ENCODE measurements around the gene NEK4.
"Not testable (repeated sequence)": the region's sequence is repeated elsewhere in the genome, so short reads cannot be mapped to it uniquely, and the experiment has no call there.

NEK4 gene

DNA sequence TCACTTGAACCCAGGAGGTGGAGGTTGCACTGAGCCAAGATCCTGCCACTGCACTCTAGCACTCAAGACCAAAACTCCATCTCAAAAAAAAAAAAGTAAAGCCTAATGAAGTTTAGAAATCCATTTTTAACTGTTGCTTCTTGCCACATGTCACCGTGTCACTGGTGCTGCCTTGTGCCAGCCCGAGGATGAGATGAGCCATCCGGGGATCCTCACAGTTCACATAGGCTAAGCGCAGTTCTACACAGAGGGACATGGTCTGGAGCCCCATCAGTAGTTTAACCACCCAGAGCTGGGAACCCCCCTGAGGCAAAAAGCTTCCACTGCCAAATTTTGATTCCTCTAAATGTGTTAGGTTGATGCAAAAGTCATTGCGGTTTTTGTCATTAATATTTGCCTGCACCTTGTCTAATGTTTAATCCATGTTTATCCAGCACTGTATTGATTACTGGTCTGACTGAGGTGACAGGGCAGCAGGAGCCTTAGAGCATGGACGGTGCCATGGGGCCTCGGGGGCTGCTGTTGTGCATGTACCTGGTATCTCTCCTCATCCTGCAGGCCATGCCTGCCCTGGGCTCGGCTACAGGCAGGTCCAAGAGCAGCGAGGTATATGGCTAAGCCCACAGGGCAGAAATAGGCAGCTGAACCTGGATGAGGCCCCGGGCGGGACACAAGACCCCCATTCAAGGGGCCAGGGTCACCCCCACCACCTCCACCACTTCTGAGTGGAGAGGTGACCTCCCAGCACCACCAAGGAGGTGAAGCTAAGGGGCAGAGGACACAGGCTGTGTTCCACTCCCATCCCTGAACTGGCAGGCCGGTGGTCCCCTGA is 6.6 kb upstream of the NEK4 start, which contains the start of gene ITIH1:
TSS of gene ITIH1 (plus strand) at position 473 of the 832 bp plus-strand sequence. CDS start at position 490, 17 bp downstream.
- FAIRE-seq = no peak
- DNase-seq (ENCODE audit: insufficient read length, low spot score) = no peak
- TF ChIP-seq, protein P1, sequence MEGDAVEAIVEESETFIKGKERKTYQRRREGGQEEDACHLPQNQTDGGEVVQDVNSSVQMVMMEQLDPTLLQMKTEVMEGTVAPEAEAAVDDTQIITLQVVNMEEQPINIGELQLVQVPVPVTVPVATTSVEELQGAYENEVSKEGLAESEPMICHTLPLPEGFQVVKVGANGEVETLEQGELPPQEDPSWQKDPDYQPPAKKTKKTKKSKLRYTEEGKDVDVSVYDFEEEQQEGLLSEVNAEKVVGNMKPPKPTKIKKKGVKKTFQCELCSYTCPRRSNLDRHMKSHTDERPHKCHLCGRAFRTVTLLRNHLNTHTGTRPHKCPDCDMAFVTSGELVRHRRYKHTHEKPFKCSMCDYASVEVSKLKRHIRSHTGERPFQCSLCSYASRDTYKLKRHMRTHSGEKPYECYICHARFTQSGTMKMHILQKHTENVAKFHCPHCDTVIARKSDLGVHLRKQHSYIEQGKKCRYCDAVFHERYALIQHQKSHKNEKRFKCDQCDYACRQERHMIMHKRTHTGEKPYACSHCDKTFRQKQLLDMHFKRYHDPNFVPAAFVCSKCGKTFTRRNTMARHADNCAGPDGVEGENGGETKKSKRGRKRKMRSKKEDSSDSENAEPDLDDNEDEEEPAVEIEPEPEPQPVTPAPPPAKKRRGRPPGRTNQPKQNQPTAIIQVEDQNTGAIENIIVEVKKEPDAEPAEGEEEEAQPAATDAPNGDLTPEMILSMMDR (IDR thresholded peaks at IDR 0.05; ENCODE audit: insufficient read depth, missing control alignments) = no peak

DNA sequence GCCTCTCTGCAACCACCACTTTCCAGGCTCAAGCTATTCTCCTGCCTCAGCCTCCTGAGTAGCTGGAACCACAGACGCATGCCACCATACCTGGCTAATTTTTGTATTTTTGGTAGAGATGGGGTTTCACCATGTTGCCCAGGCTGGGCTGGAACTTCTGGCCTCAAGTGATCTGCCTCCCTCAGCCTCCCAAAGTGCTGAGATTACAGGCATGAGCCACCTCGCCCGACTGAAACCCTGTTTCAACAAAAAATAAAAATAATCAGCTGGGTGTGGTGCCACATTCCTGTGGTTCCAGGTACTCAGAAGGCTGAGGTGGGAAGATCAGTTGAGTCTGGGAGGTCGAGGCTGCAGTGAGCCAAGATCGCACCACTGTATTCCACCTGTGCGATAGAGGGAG is 5.7 kb upstream of the NEK4 start:
- DNase-seq (ENCODE audit: insufficient read length, low spot score); FAIRE-seq: not testable (repeated sequence)

- FAIRE-seq = no peak
- no peak for DNase-seq (ENCODE audit: insufficient read length, low spot score)
- TF ChIP-seq, protein P1 (IDR thresholded peaks at IDR 0.05; ENCODE audit: insufficient read depth, missing control alignments) = no peak
These were observed 5.1 kb upstream of the NEK4 start for GRCh38 chr3:52775877-52776276.

DNA sequence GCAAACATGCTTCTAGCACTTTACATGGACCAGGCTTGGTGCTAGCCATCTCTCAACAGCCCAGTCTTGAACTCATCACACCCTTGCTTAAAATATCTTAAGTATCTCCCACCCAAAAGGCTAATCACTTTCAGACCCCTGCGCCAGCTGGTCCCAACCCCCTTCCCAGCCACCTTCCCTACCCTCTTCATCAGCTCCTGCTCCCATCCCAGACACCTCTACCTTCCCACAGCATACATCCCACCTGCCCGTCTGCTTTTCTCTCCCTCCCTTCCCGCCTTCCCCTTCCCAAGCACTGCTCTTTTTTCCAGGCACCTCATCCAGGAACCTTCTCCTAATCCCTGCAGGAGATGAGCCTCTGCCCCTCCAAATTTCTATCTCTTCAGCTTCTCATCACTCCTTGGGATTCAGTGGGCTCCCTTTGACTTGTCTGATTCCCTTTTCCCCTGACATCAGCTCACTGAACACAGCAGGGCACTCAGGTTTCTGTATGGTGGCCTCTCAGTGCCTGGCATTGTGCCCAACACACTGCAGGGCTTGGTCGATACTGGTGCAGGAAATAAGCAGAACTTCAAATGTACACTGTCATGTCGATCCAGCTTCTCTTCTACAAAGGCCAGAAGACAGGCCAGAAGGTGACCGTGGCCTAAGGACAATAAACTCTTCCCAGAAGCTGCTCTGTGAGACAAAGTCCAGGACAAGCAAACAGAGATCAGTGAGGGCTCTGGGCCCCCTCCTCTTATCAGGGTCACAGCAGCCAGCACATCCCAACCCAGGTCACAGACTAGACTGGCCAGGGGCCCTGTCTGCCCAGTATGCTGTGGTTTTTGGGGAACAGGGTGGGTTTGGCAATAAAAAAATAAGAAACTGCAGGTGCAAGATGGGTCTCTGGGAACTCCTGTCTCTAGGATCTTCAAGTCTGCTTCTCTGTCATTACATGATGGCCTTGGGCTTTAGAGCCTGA is 4.4 kb upstream of the NEK4 start:
- DNase-seq (ENCODE audit: insufficient read length, low spot score) = no peak
- TF ChIP-seq, protein P1 (IDR thresholded peaks at IDR 0.05; ENCODE audit: insufficient read depth, missing control alignments) = no peak
- no peak for FAIRE-seq

- no peak for DNase-seq (ENCODE audit: insufficient read length, low spot score)
- FAIRE-seq = no peak
- TF ChIP-seq, protein P1 (IDR thresholded peaks at IDR 0.05; ENCODE audit: insufficient read depth, missing control alignments) = no peak
These were observed 3.5 kb upstream of the NEK4 start for GRCh38 chr3:52774066-52774713.

DNA sequence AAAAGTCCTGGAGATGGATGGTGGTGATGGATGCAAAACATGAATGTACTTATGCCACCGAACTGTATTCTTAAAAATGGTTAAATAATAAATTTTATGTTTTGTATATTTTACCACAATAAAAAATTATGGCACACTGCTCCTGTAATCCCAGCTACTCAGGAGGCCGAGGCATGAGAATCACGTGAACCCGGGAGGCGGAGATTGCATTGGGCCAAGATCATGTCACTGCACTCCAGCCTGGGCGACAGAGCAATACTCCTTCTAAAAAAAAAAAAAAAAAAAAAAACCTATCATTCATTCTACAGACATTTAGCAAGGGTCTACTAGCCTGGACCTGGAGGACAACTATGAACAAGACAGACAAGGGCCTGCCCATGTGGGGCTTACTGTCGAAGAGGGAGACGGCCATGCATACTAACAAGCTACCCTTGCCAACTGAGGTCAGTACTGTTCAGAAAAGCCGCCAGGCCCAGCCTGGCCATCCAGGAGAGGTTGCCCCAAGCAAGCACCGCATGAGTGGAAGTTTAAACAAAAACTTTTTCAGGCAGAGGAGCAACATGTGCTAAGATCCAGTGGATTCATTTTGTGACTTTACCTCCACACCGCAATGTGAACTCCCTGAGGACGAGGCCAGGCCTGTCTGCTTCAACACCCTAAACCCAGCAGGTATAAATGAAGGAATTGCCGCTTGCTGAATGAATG is 2.8 kb upstream of the NEK4 start:
- TF ChIP-seq, protein P1 (IDR thresholded peaks at IDR 0.05; ENCODE audit: insufficient read depth, missing control alignments) = no peak
- no peak for FAIRE-seq
- DNase-seq (ENCODE audit: insufficient read length, low spot score) = no peak

Data from D721Med (cell line).